Stimulated activated CD4-positive, alpha-beta T cell treated with anti-CD3 and anti-CD28 coated beads, Interleukin-4, amount 100 ng/mL, for 48 hours (primary cell): Measurements from ENCODE around the gene TOMM7.
"Not testable (repeated sequence)": the region's sequence is repeated elsewhere in the genome, so short reads cannot be mapped to it uniquely, and the experiment has no call there.

ENCODE experiments used
- DNase-seq, 2 donors: peaks; one replicate each; pipeline ENCODE4 v3.0.0-alpha.2; 2020; ENCODE audit warnings: low read depth in 2 of 2

Gene TOMM7

DNA sequence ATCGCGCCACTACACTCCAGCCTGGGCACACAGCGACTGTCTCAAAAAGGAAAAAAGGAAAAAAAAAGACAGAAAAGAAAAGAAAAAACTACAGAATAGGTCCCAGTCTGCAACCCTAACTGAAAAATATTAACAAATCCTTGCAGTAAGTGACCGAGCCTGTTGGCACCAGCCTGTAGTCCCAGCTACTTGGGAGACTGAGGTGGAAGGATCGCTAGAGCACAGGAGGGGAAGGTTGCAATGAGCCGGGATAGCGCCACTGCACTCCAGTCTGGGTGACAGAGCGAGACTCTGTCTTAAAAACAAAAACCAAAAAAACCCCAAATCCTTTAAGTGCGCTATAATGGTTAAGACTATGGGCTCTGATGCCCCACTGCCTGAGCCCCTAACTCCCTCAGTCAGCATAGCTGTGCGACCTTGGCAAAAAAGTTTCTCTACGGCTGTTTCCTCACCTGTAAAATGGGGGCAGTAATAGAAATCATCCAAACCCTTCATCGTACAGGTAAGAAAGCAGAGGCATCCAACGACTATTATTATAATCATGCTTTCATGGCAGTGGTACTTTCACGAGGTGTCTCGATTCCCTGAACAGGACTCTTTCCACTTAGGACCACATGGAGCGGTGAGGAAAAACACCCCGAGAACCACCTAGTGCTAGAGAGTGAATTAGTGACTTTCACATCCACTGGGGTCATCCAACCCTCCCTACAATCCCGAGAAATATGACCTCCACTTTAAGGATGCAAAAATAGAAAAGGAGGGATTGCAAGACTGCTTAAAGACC lies 755 bp downstream of the TOMM7 start:
- DNase-seq, result no peak

DNA sequence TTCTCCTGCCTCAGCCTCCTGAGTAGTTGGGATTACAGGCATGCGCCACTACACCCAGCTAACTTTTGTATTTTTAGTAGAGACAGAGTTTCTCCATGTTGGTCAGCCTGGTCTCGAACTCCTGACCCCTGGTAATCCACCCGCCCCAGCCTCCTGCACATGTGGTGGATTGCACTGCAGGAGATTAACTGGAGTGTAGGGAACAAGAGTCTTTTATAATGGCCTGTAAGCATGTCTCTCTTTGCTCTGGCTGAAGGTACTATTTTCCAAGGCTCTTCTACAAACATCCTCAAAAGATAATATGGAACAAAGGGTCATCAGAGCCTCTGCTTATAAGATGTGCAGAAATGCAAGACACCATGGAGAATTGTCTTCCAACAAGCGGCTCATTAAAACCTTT lies 3.2 kb downstream of the TOMM7 start:
- DNase-seq, result no peak

DNA sequence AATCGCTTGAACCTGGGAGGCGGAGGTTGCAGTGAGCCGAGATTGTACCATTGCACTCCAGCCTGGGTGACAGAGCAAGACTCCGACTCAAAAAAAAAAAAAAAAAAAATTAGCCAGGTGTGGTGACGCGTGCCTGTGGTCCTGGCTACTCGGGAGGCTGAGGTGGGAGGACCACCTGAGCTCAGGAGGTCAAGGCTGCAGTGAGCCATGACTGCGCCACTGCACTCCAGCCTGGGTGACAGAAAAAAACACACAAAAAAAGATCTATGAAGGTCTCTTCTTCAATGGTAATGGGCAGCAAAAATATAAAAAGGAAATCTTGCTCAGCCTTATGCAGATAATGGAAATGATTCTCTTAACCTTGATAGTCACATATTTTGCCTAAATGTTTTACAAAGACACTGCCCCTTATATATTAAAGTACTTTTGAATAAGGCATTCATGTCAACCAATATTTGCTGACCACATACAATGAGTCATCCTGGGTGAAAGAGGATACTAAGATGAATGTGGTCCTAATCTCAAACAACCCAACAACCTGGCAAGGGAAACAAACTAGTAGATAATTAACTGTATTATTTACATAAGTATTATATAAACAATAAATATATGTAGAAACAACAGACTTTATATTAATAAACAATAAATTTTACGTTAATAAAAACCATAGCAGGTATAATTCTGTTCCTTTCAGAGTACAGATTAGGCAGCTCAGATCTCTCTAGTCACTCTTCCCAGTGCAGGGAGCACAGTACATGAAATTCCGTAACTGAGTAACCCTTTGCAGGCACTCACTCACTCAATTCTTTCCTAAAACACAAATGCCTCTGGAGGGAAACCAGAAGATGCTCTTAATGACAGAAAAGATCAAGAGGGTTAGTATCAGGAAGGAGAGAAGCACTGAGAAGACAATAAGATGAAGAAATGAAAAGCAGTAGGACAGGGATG lies 8.1 kb downstream of the TOMM7 start:
- DNase-seq, result no peak

DNA sequence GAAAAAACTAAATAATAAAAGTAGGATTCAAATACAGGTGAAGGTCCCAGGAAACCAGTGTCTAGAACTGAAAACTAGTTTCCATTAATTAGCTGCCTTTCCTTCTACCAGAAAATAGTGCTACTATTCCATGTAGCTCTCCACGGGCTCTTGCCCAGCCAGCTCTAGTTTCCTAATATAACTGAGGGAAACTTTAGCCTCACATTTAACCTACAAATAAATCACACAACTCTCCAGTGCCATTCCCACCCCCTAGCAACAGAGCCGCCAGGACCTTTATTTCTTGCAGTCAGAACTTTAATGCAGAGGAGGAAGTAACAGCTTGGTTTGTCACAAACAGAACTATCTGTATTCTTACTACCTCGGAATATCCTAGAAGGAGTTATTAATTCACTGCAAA lies 10.3 kb downstream of the TOMM7 start:
- no peak for DNase-seq

DNA sequence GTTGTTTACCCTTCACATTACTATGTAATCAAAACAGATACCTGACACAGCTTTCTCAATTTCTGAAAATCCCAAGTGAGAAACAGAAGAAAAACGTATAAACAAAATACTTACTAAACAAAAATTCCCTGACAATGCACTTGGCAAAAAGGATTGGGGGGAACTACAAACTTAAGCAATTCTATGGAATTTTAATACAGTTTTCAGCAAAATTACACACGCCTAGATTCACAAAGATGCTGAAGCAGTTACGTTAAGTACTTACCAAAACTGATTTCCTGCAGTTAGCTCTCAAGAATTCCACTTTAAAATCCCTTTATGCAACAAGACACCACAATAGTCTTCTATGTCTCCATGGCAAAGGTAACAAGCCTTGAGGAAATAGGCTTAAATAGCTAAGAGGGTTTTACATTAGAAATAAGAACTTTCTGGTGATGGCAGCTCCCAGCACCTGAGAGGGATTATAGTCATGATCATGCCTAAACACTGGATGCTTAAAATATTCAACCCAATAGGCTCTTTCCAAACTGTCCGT lies 10.8 kb downstream of the TOMM7 start:
- DNase-seq, result no peak

DNA sequence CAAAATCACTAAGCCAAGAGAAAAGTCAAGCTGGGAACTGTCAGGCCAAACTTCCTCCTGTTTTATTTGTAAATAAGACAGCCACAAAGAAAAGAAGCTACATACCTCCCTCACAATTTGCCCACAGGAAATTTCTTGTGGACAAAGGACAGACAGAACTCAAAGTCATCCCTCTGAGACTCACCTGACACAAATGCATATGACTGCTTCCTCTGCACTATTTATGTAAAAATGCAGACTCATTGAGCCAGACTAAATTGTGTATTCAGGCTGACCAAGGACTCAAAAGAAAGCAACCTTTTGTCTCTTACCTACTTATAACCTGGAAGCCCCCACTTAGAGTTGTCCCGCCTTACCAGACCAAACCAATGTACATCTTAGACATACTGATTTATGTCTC lies 11.8 kb downstream of the TOMM7 start:
- no peak for DNase-seq

DNA sequence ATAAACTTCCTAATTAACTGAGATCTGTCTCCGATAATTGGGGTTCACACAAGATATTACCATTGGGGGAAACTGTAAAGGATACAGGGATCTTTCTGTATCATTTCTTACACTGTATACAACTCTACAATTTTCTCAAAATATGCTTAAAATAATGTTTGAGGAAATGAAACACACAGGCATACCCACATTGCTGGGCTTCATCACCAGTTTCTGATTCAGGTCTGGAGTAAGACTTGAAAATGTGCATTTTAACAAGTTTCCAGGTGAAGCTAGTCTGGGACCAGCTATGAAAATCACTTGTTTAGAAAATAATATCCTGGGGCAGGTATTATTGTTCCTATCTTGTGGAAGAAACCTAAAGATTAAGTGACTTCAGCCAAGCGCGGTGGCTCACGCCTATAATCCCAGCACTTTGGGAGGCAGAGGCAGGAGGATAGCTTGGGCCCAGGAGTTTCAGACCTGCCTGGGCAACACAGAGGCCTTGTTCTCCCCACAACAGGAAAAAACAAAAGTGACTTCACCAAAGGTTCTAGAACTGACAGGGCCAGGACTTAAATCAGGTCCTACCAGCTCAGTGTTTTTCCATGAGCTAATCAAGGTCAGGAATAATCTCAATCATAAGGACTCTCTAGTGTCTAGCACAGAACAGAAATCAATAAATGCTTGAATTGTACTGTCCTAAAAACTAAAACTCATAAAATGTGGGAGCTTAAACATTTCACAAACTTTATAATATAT lies 12.6 kb downstream of the TOMM7 start:
- DNase-seq, result no peak

DNA sequence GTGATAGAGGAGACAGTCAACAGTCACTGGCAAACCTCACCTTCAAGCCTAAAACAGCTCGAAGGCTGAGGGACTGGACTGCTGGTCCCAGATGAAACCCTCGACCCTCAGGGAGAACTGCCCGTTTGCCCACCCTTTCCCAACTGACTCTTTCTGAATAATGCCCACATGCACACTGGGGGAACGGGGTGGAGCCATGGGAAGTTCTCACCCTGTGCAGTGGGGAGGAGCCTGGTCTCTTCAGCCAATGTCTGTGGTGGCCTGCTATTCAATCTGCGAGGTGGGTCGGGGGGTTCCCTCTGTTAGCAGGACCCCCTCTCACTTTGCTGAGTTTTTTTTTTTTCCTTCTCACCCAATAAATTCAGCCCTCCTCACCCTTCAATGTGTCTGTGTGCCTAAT lies 14.5 kb downstream of the TOMM7 start:
- DNase-seq, result no peak

DNA sequence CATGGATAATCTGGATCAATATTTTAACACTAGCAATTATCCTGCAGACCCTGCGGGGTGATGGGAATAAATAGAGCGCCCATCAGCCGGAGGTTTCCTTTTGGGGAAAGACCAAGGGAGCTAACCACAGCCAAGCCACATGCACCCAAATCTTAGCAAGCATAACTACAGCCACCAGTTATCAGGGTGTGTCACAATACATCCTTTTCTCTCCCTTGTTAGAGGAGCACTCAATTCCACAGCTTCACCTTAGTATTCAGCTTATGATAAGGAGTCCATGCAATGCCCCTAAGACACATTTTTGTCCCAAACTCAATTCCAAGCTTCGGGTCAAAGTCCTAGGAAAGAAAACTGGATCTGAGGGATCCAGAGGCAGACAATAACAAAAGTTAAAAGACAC lies 15.9 kb downstream of the TOMM7 start:
- no peak for DNase-seq

DNA sequence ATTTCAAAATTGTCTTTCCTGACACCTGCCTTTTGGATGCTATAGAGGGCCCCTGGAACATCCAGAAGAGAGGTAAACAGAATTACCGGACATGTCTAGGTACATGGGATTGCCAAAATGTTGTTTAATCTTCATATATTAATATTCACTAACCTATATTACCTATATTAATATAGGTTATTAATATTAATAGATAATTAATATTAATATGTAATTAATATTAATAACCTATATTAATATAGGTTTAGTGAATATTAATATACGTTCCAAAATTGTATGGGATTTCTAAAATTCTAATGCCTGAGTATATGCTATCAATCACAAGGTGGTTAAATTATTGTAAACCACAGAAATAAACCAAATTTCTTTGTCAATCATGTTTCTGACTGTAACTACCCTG lies 17.4 kb downstream of the TOMM7 start:
- no peak for DNase-seq

DNA sequence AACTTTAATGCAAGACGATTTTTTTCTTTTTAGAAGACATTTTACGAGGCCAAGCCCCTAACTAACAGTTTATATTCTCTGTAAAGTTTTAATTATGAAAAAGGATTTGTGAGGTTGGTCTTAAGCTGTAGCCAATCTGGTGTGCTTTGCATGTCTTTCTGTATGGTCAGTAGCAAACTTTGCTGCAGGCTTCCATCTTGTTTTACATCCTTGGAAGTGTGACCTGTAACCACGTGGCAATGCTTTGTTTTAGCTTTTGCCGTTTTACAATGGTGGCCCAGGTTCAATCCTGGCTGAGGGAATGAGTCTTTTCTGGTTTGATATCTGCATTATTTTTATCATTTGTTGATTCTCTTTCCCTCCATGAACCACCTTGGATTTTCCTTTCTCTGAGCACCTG lies 19.8 kb downstream of the TOMM7 start:
- not testable (repeated sequence) for DNase-seq

DNA sequence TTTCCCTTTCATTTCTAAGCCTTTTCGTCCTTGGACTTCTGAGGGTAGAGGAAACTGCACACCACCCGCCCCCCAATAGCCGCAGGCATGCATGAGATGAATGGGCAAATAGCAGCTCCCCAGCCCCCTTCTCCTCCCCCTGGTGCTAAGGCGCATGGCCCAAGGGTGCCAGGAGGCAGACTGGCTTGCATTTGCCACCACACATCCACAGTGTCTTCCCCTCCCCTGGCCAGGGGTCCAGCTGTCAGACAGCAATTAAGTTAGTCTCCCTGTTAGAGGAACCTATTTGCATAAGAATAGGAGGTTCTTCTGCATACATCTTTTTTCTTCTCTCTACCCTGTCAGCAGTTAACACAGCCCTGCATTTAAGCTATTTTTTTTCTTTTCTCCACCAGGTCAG lies 20.2 kb downstream of the TOMM7 start:
- no peak for DNase-seq

DNA sequence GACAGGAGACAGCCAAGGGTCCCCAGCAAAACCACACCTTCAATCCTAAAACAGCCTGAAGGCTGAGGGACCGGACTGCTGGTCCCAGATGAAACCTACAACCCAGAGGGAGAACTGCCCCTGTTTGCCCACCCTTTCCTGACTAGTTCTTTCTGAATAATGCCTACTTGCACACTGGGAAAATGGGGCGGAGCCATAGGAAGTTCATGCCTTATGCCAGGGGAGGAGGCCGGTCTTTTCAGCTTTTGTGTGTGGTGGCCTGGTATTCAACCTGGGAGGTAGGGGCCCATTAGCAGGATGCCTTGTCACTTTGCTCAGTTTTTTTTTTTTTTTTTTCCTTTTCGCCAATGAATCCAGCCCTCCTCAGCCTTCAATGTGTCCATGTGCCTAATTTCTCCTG lies 20.7 kb downstream of the TOMM7 start:
- no peak for DNase-seq

DNA sequence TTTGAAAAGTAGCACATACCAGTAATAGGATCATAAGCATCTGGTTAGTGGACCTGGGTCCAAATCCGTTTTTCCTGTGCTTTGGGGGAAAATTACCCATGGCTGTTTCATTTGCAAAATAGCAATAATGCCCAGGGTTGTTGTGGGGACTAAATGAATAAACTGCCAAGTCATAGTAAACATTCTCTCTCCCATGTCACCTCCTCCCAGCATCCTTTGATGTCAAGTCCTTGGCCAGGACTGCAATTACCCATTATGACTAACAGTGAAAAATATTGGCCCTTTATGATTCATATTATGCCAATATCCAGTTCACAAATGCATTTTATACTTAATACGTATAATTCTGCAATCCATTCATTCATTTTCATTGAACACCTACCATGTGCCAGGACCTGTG lies 23.0 kb downstream of the TOMM7 start:
- no peak for DNase-seq

DNA sequence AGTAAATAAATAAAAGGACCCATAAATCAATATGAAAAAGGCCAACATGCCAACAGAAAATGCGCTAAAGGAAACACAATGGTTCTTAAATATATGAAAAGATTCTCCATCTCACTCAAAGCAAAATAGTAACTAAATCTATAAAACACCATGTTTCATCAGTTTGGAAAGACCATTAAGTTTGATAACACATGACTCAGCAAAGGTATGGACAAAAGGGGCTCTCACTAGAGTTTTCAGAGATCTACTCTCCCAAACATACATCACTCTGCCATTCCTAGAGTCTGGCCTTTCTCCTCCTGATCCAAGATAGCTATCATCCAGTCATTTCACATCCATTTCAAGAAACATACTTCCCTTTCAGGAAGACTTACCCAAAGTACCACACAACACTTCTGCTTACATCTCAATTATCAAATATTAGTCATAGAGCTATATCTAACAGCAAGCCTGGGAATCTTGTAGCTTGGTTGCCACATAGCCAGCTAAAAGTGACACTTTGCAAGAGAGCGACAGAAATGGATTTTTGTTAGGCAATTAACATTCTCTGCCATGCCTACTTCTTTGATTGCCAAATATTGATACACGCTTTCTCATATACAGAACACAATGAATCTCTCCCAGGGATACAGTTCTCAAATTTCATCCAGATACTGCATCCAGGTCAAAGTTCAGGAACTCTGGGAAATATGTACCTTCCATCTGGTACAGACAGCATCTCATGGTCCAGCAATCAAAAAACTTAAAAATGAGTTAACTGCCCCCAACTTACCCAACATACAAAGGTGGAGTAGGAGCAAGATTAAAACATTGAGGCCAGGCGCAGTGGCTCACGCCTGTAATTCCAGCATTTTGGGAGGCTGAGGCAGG lies 28.8 kb downstream of the TOMM7 start:
- DNase-seq, result no peak

DNA sequence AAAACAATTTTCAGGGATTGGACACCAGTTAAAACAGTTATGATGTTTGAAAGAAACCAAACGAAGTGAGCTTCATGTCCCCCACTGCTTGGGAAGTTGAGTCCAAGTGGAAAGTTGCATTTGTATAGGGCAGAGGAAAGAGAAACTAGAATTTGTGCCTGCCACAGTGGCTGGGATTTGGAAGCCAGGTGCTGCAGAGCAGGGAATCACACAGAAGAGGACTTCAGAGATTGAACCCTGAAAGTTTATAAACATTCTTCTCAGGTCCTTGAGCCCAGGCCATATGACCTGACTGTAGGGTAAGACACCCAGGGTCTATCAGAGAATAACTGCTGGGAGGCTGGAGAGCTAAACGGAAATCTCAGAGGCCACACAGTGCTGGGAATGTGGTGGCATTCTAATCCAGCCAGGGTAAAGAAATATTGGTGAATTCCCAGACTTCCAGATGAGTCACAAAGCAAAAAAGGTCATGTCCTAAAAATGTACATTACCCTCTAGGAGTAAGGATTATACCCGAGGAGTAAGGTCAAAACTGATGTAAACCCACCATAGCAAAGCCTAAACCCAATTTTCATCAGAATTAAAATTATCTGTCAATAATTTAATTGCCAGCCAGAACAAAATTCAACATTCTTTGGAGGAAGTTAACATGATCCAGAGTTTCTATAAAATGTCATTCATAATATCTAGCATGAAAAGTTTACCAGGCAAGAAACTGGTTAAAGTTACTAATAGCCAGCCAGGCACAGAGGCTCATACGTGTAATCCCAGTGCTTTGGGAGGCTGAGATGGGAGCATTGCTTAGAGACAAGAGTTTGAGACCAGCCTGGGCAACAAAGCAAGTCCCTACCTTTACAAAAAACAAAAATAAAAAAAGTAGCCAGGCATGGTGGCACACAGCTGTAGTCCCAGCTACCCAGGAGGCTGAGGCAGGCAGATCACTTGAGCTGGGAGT lies 31.2 kb downstream of the TOMM7 start:
- DNase-seq, result no peak

DNA sequence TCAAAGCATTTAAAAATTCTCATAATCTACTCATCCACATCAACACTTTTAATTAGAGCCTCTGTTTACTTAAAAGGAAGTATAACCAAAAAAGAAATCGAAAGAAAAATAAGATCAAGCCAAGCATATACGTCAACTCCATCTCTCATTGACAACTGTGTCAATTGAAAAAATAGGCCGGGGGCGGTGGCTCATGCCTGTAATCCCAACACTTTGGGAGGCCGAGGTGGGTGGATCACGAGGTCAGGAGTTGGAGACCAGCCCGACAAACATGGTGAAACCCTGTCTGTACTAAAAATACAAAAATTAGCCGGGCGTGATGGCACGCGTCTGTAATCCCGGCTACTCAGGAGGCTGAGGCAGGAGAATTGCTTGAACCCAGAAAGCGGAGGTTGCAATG lies 32.0 kb downstream of the TOMM7 start:
- not testable (repeated sequence) for DNase-seq

DNA sequence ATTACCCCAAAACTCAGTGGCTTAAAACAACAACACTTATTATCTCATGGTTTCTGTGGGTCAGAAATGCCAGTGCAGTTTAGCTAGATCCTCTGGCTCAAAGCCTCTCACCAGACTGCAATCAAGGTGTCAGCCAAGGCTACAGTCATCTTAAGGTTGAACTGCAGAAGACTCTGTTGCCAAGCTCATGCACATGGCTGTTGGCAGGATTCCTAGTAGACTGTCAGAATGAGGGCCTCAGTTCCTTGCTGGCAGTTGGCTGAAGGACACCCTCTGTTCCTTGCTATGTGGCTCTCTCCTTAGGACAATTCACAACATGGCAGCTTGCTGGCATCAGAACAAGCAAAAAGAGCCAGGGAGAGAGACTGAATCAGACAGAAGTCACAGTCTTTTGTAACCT lies 34.7 kb downstream of the TOMM7 start:
- DNase-seq, result no peak

DNA sequence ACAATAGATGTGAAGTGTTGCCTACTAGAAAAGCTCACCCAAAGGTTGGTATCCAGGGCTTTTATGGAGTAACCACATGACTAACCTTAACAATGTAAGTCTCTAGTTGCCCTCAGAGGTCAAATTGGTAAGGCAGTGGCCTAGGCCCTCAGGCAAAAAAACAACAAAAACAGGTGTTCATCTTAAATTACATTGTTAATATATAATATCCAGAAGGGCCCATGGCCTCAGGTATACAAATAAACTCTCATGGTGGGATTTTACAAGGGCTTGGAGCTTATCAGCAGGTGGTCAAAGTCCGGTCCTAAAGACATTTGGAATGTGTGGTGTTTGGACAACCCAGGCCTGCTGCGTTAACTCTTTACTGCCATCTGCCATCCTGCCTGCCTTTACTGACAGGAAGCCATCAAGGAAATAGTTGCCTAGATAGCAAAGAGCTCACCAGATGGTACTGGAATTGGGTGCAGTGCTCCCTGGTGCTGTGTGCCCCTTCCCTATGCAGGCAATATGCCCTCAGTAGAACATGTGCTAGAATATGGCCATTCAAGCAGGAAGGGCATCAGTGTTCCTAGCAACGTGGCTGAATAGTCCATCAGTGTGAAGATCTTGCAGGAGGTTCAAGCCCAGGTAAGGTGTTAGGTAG lies 36.2 kb downstream of the TOMM7 start:
- DNase-seq, result no peak
